ENCODE measurements around the gene RAI1.
A peak's percentile ranks its signal among the peaks of the same experiment; 100 is the strongest.

RAI1 gene

GRCh38 chr17:17857496-17857895, 176.2 kb downstream of the RAI1 start:
- intact Hi-C loops (cut with DNase I; ENCODE audit: low total_unique reads) = loop anchor here (2.0 kb wide), 1 partner anchor 43 kb away; no protein-coding TSS in a partner anchor

GRCh38 chr17:17859909-17860765, 178.9 kb downstream of the RAI1 start:
- H3K4me3 ChIP-seq = no peak overlapping the region
- H3K27me3 ChIP-seq = no peaks in the 10 kb centered on the region
- H3K4me1 ChIP-seq = peaks cover 0 to 27% (median 25%) of the 10 kb centered on the region in 4 donors
- H3K36me3 ChIP-seq = peaks cover 0 to 30% (median 13%) of the 10 kb centered on the region in 3 donors
- intact Hi-C loops (cut with DNase I; ENCODE audit: low total_unique reads) = loop anchor here (2.0 to 5.0 kb wide), 2 partner anchors 57 to 177 kb away; no protein-coding TSS in a partner anchor
- TF ChIP-seq CTCF (IDR thresholded peaks at IDR 0.05) = peak; percentile 98 to 99
- peak; percentile 45 to 83 for DNase-seq
- H3K27ac ChIP-seq = no peak overlapping the region
- H3K9me3 ChIP-seq = no peaks in the 10 kb centered on the region

More at GRCh38 chr17:17857496-17857895, 176.2 kb downstream of the RAI1 start:
- peaks cover 0 to 19% (median 13%) of the 10 kb centered on the region in 3 donors for H3K36me3 ChIP-seq
- TF ChIP-seq CTCF (IDR thresholded peaks at IDR 0.05) = no peak
- no peaks in the 10 kb centered on the region for H3K27me3 ChIP-seq
- peak overlapping the region in 1 of 2 donors; percentile 74 for H3K27ac ChIP-seq
- no peak for DNase-seq
- no peak overlapping the region for H3K4me3 ChIP-seq
- H3K4me1 ChIP-seq = peaks cover 0 to 49% (median 46%) of the 10 kb centered on the region in 4 donors
- H3K9me3 ChIP-seq = no peaks in the 10 kb centered on the region

GRCh38 chr17:17860766-17861107, 179.5 kb downstream of the RAI1 start:
- H3K27me3 ChIP-seq = no peaks in the 10 kb centered on the region
- DNase-seq = no peak
- peaks cover 0 to 30% (median 17%) of the 10 kb centered on the region in 3 donors for H3K36me3 ChIP-seq
- H3K27ac ChIP-seq = no peak overlapping the region
- H3K4me1 ChIP-seq = peaks cover 0 to 21% (median 19%) of the 10 kb centered on the region in 4 donors
- intact Hi-C loops (cut with DNase I; ENCODE audit: low total_unique reads) = loop anchor here (2.0 to 5.0 kb wide), 2 partner anchors 57 to 178 kb away; no protein-coding TSS in a partner anchor
- H3K4me3 ChIP-seq = no peak overlapping the region
- no peak for TF ChIP-seq CTCF (IDR thresholded peaks at IDR 0.05)
- H3K9me3 ChIP-seq = no peaks in the 10 kb centered on the region

All from tibial artery (tissue), 4 donors.